AG09309 (cell line): Measurements from ENCODE around the gene IMPDH1.

Source experiments
- DNase-seq: peaks from one replicate; pipeline ENCODE4 v3.0.0-alpha.2; 2010; ENCODE audit warnings: low read depth
- H3K4me3 ChIP-seq: 2 replicates; pipeline ENCODE4 v1.5.1; 2011; ENCODE audit warnings: mild to moderate bottlenecking, low read depth, low read length, moderate library complexity; ENCODE audit not compliant: control insufficient read depth
- CTCF ChIP-seq: IDR thresholded peaks from 2 replicates; pipeline ENCODE4 v1.5.1; 2011; ENCODE audit warnings: mild to moderate bottlenecking, low read depth, low read length, inconsistent platforms; ENCODE audit not compliant: insufficient read depth, control insufficient read depth; ENCODE audit errors: missing control alignments

The IMPDH1 gene

DNA sequence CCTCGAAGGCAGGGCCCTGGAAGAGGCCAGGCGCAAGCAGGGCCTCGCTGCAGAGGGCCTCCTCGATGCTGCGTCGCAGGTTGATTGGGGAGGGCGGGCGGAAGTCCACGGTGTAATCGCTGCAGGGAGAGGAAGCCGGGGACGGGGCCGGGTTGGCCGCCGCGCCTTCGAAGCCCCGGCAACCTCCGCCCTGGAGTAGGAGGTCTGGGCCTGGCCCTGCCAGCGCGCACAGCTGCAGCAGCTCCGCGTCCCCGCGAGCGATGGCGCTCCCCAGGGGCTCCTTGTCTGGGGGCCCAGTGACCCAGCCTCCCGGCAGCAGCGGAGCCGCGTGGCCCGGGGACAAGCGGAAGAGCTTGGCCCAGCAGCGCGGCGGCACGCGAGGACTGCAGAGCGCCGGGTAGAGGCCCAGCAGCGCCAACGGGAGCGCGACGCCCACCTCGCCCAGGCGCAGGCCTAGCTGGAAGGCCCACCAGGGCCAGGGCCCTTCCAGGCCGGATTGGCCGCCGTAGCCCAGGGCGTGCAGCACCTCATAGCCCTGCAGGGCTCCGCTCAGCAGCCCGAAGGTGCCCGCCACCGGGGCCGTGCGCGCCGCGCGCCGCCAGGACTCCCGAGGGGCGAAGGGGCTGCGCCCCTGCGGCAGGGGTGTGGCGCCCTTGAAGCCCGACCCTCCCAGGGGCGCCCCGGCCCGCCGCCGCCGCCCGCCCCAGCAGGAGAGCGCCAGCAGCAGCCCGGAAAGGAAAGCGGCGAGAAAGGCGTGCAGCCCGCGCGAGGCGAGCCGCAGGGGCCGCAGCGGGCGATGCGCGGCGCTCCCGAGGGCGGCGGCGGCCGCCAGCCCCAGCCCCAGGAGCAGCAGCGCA lies 58.3 kb downstream of the IMPDH1 start:
- no peak for DNase-seq
- no peak overlapping the region for H3K4me3 ChIP-seq
- no peak for TF ChIP-seq CTCF

- DNase-seq = no peak
- no peak for TF ChIP-seq CTCF
- no peak overlapping the region for H3K4me3 ChIP-seq
Measured at GRCh38 chr7:128350708-128351295, 59.0 kb downstream of the IMPDH1 start.

DNA sequence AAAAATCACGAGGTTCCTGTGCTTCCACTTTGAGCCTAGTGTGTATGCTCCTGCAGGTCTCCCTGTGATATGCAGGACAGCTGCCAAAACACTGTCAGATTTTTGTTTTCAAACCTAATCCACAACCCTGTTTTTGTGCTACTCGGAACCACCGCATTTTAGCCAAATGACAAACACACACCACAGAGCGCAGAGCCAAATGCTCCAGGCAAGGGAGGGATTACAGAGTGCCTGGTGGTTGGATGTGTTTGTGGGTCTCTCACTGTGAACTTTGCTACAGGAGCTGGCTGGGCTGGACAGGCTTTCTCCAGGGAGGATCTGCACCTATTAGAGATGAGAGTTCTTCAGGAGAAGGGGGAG lies 60.3 kb downstream of the IMPDH1 start:
- H3K4me3 ChIP-seq = no peak overlapping the region
- no peak for DNase-seq
- TF ChIP-seq CTCF = no peak

GRCh38 chr7:128347647-128348097 lies 62.1 kb downstream of the IMPDH1 start:
- no peak overlapping the region for H3K4me3 ChIP-seq
- TF ChIP-seq CTCF = peak; percentile 84
- DNase-seq = no peak

- no peak for DNase-seq
- TF ChIP-seq CTCF = no peak
- no peak overlapping the region for H3K4me3 ChIP-seq
Measured at GRCh38 chr7:128344431-128344774, 65.4 kb downstream of the IMPDH1 start.

GRCh38 chr7:128343554-128344430 lies 66.0 kb downstream of the IMPDH1 start, which contains the start of gene RBM28:
Gene RBM28 (minus strand): TSS chr7:128343908. CDS start chr7:128343793, 115 bp downstream.
- DNase-seq = peak; percentile 68
- H3K4me3 ChIP-seq = peak within 1 kb of the TSS; percentile 92
- no peak for TF ChIP-seq CTCF
